Neural cell (in vitro differentiated cells): Measurements from ENCODE around the gene NCAPD3. TPM values are rescaled to one million over a fixed set of nuclear protein-coding genes. Genes with fewer than 3 reads are reported as not detected.
A peak's percentile ranks its signal among the peaks of the same experiment; 100 is the strongest.

Experiments
- H2AFZ ChIP-seq: fragments of 200-600, 300-800 bp; sonication (generic), shearing (Covaris generic); 2 replicates; pipeline ENCODE4 v1.6.0; 2014; ENCODE audit warnings: low read depth, mild to moderate bottlenecking, antibody characterized with exemption, low read length, moderate library complexity
- H3F3A ChIP-seq: fragments of 200-600 bp; shearing (Covaris generic); 2 replicates; pipeline ENCODE4 v1.6.1; 2016; ENCODE audit warnings: mild to moderate bottlenecking, moderate library complexity, mixed read lengths, antibody characterized with exemption, low read length; ENCODE audit not compliant: insufficient read depth, poor library complexity, severe bottlenecking
- H3K27ac ChIP-seq: fragments of 200-600, 300-800 bp; sonication (generic), shearing (Covaris generic); 2 replicates; pipeline ENCODE4 v1.5.1; 2014; ENCODE audit warnings: mild to moderate bottlenecking, low read length, moderate library complexity
- H3K27me3 ChIP-seq: fragments of 300-800, 200-600 bp; sonication (generic), shearing (Covaris generic); 2 replicates; pipeline ENCODE4 v1.6.0; 2014; ENCODE audit warnings: mild to moderate bottlenecking, low read depth, low read length, moderate library complexity; ENCODE audit not compliant: insufficient read depth
- H3K36me3 ChIP-seq: fragments of 300-800, 200-600 bp; sonication (generic), shearing (Covaris generic); 2 replicates; pipeline ENCODE4 v1.5.1; 2014; ENCODE audit warnings: mild to moderate bottlenecking, antibody characterized with exemption, low read length, moderate library complexity; ENCODE audit not compliant: insufficient read depth
- H3K4me2 ChIP-seq: fragments of 300-800, 200-600 bp; sonication (generic), shearing (Covaris generic); 2 replicates; pipeline ENCODE4 v1.6.0; 2014; ENCODE audit warnings: mild to moderate bottlenecking, low read length
- H3K4me3 ChIP-seq: fragments of 300-800, 200-600 bp; sonication (generic), shearing (Covaris generic); 2 replicates; pipeline ENCODE4 v1.5.1; 2014; ENCODE audit warnings: mild to moderate bottlenecking, low read length, moderate library complexity
- H3K79me2 ChIP-seq: fragments of 200-600 bp; shearing (Covaris generic); replicated peaks from 2 replicates; pipeline ENCODE4 v1.6.0; 2014; ENCODE audit warnings: mild to moderate bottlenecking, low read length, moderate library complexity; ENCODE audit not compliant: insufficient read depth
- H3K9ac ChIP-seq: fragments of 300-800, 200-600 bp; sonication (generic), shearing (Covaris generic); 2 replicates; pipeline ENCODE4 v1.6.1; 2016; ENCODE audit warnings: mild to moderate bottlenecking, low read length, mixed read lengths
- H3K9me2 ChIP-seq: fragments of 200-600 bp; shearing (Covaris generic); 2 replicates; pipeline ENCODE4 v1.6.1; 2016; ENCODE audit warnings: mild to moderate bottlenecking, low read length, mixed read lengths; ENCODE audit not compliant: insufficient read depth
- H3K9me3 ChIP-seq: fragments of 200-600, 300-800 bp; sonication (generic), shearing (Covaris generic); 2 replicates; pipeline ENCODE4 v1.6.1; 2016; ENCODE audit warnings: mild to moderate bottlenecking, mixed run types, low read length, moderate library complexity, mixed read lengths
- H4K20me1 ChIP-seq: fragments of 200-600 bp; shearing (Covaris generic); 2 replicates; pipeline ENCODE4 v1.6.1; 2016; ENCODE audit warnings: mild to moderate bottlenecking, mixed run types; ENCODE audit not compliant: insufficient read depth
- EP300 ChIP-seq: fragments of 450-650 bp; conservative IDR thresholded peaks from 2 replicates; pipeline ENCODE4 v1.6.1; 2014; ENCODE audit warnings: antibody characterized with exemption, mild to moderate bottlenecking, moderate library complexity; ENCODE audit not compliant: poor library complexity, severe bottlenecking
- EZH2 ChIP-seq: fragments of 200-600, 300-800 bp; shearing (Covaris generic), sonication (generic); IDR thresholded peaks from 2 replicates; pipeline ENCODE4 v1.6.1; 2014; ENCODE audit warnings: antibody characterized with exemption, low read length, borderline replicate concordance, mild to moderate bottlenecking; ENCODE audit not compliant: insufficient read depth, poor library complexity, severe bottlenecking
- MXI1 ChIP-seq: fragments of 450-650 bp; conservative IDR thresholded peaks from 2 replicates; pipeline ENCODE4 v1.6.1; 2014; ENCODE audit warnings: antibody characterized with exemption, mild to moderate bottlenecking; ENCODE audit not compliant: poor library complexity, severe bottlenecking
- POLR2AphosphoS5 ChIP-seq: IDR thresholded peaks from 2 replicates; pipeline ENCODE4 v1.6.1; 2012
- RAD21 ChIP-seq: fragments of 450-650 bp; conservative IDR thresholded peaks from 2 replicates; pipeline ENCODE4 v1.6.1; 2014; ENCODE audit warnings: antibody characterized with exemption, mild to moderate bottlenecking, moderate library complexity
- REST ChIP-seq: IDR thresholded peaks from 2 replicates; pipeline ENCODE4 v1.6.1; 2012; ENCODE audit warnings: borderline replicate concordance
- SMC3 ChIP-seq: fragments of 450-650 bp; conservative IDR thresholded peaks from 2 replicates; pipeline ENCODE4 v1.6.1; 2014; ENCODE audit warnings: antibody characterized with exemption, mild to moderate bottlenecking, moderate library complexity; ENCODE audit not compliant: poor library complexity
- TAF1 ChIP-seq: IDR thresholded peaks from 2 replicates; pipeline ENCODE4 v1.6.1; 2012; ENCODE audit warnings: low read depth
- polyA plus RNA-seq: library from polyadenylated mRNA; depleted of rRNA; stranded (reverse); fragments of >200 nt; gene quantifications from 2 replicates; pipeline ENCODE4 v1.2.3, GENCODE V29; 2014
- TF ChIP-seq, protein P1 (sequence below): fragments of 450-650 bp; IDR thresholded peaks from 2 replicates; pipeline ENCODE4 v1.5.1; 2014; ENCODE audit warnings: antibody characterized with exemption, mild to moderate bottlenecking, moderate library complexity; ENCODE audit not compliant: poor library complexity, severe bottlenecking

The NCAPD3 gene
- polyA plus RNA-seq, 1 donor from 2014 or later, result 11.9 TPM

GRCh38 chr11:134223121-134223520, 646 bp downstream of the NCAPD3 start:
- Histone ChIP-seq H4K20me1 (no peaks in the 10 kb centered on the region), H3K9ac (peak overlapping the region; percentile 93), H3K27me3 (no peaks in the 10 kb centered on the region), H3K4me3 (peak overlapping the region; percentile 99), H3K36me3 (no peaks in the 10 kb centered on the region), H3F3A (no peaks in the 10 kb centered on the region), H3K9me2 (no peaks in the 10 kb centered on the region), H3K4me2 (peak overlapping the region; percentile 85), H3K9me3 (no peaks in the 10 kb centered on the region), H3K79me2 (peaks cover 40% of the 10 kb centered on the region), H2AFZ (no peak overlapping the region), H3K27ac (no peak overlapping the region)
- no peak for TF ChIP-seq REST
- TF ChIP-seq POLR2AphosphoS5, result no peak
- TF ChIP-seq, protein P1, sequence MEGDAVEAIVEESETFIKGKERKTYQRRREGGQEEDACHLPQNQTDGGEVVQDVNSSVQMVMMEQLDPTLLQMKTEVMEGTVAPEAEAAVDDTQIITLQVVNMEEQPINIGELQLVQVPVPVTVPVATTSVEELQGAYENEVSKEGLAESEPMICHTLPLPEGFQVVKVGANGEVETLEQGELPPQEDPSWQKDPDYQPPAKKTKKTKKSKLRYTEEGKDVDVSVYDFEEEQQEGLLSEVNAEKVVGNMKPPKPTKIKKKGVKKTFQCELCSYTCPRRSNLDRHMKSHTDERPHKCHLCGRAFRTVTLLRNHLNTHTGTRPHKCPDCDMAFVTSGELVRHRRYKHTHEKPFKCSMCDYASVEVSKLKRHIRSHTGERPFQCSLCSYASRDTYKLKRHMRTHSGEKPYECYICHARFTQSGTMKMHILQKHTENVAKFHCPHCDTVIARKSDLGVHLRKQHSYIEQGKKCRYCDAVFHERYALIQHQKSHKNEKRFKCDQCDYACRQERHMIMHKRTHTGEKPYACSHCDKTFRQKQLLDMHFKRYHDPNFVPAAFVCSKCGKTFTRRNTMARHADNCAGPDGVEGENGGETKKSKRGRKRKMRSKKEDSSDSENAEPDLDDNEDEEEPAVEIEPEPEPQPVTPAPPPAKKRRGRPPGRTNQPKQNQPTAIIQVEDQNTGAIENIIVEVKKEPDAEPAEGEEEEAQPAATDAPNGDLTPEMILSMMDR, result no peak
- TF ChIP-seq EP300, result no peak
- TF ChIP-seq EZH2, result no peak
- no peak for TF ChIP-seq MXI1
- no peak for TF ChIP-seq RAD21
- no peak for TF ChIP-seq TAF1
- no peak for TF ChIP-seq SMC3

DNA sequence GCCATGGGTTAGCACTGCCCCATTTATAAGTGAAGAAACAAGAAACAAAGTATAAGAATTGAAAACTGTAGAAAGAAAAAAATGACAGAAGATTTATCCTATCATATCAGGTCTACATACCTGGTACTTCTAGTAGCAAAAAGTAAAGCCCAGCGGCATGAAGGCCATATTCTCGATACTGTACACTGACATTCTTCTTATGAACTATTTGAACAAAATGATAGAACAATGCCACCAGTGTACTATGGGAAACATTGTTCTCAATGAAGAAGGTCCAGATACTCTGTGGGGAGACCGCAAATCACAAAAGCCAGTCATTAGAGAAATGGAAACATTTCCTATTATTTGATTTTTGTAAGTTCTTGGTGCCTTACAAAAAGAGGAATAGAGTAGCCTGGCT, 7.0 kb downstream of the NCAPD3 start:
- H3K9me3 ChIP-seq, result no peaks in the 10 kb centered on the region
- TF ChIP-seq, protein P1, result no peak
- no peak for TF ChIP-seq MXI1
- no peak for TF ChIP-seq TAF1
- no peak for TF ChIP-seq EZH2
- TF ChIP-seq RAD21, result no peak
- no peak for TF ChIP-seq POLR2AphosphoS5
- no peak for TF ChIP-seq EP300
- TF ChIP-seq SMC3, result no peak
- TF ChIP-seq REST, result no peak
- no peaks in the 10 kb centered on the region for H3F3A ChIP-seq
- H2AFZ ChIP-seq, result no peak overlapping the region
- no peaks in the 10 kb centered on the region for H3K36me3 ChIP-seq
- no peak overlapping the region for H3K9ac ChIP-seq
- no peaks in the 10 kb centered on the region for H4K20me1 ChIP-seq
- H3K27me3 ChIP-seq, result no peaks in the 10 kb centered on the region
- no peaks in the 10 kb centered on the region for H3K79me2 ChIP-seq
- no peak overlapping the region for H3K4me3 ChIP-seq
- H3K27ac ChIP-seq, result no peak overlapping the region
- no peak overlapping the region for H3K4me2 ChIP-seq
- no peaks in the 10 kb centered on the region for H3K9me2 ChIP-seq
